Measurements from ENCODE around the gene SRCIN1.

The SRCIN1 gene

GRCh38 chr17:38564254-38564837 is 41.4 kb downstream of the SRCIN1 start:
- H3K4me2 ChIP-seq (ENCODE audit: low read length): no peak overlapping the region
- no peak overlapping the region for H3K9ac ChIP-seq
- no peaks in the 10 kb centered on the region for H3K79me2 ChIP-seq
- H3K4me1 ChIP-seq: peaks cover 7% of the 10 kb centered on the region
- H3K4me3 ChIP-seq (ENCODE audit: low read depth, low read length): no peak overlapping the region
- H3K27ac ChIP-seq: no peak overlapping the region
- no peaks in the 10 kb centered on the region for H3K9me3 ChIP-seq (ENCODE audit: control insufficient read depth, low read length)
- TF ChIP-seq CTCF (IDR thresholded peaks at IDR 0.05): no peak
- H3K27me3 ChIP-seq (ENCODE audit: control insufficient read depth, insufficient read depth, low read length): no peaks in the 10 kb centered on the region
- H3K36me3 ChIP-seq (ENCODE audit: control insufficient read depth, insufficient read depth, low read length): no peaks in the 10 kb centered on the region
- H2AFZ ChIP-seq: no peak overlapping the region

- Histone ChIP-seq H3K4me3 (ENCODE audit: low read depth, low read length) (no peak overlapping the region), H3K27ac (no peak overlapping the region), H3K4me1 (peaks cover 14% of the 10 kb centered on the region), H3K27me3 (ENCODE audit: control insufficient read depth, insufficient read depth, low read length) (no peaks in the 10 kb centered on the region), H3K9ac (no peak overlapping the region), H3K36me3 (ENCODE audit: control insufficient read depth, insufficient read depth, low read length) (no peaks in the 10 kb centered on the region), H3K79me2 (no peaks in the 10 kb centered on the region), H3K9me3 (ENCODE audit: control insufficient read depth, low read length) (no peaks in the 10 kb centered on the region), H2AFZ (no peak overlapping the region), H3K4me2 (ENCODE audit: low read length) (no peak overlapping the region)
- TF ChIP-seq CTCF (IDR thresholded peaks at IDR 0.05): no peak
These were observed 42.1 kb downstream of the SRCIN1 start for GRCh38 chr17:38563362-38564253.

- H3K9ac ChIP-seq: no peak overlapping the region
- no peak overlapping the region for H3K4me3 ChIP-seq (ENCODE audit: low read depth, low read length)
- H3K79me2 ChIP-seq: no peaks in the 10 kb centered on the region
- no peak for TF ChIP-seq CTCF (IDR thresholded peaks at IDR 0.05)
- H3K27me3 ChIP-seq (ENCODE audit: control insufficient read depth, insufficient read depth, low read length): no peaks in the 10 kb centered on the region
- no peaks in the 10 kb centered on the region for H3K36me3 ChIP-seq (ENCODE audit: control insufficient read depth, insufficient read depth, low read length)
- H3K9me3 ChIP-seq (ENCODE audit: control insufficient read depth, low read length): no peaks in the 10 kb centered on the region
- no peak overlapping the region for H3K27ac ChIP-seq
- H2AFZ ChIP-seq: no peak overlapping the region
- peaks cover 15% of the 10 kb centered on the region for H3K4me1 ChIP-seq
- no peak overlapping the region for H3K4me2 ChIP-seq (ENCODE audit: low read length)
These were observed 42.8 kb downstream of the SRCIN1 start for GRCh38 chr17:38562903-38563302.

- Histone ChIP-seq H3K4me3 (ENCODE audit: low read depth, low read length) (no peak overlapping the region), H3K36me3 (ENCODE audit: control insufficient read depth, insufficient read depth, low read length) (no peaks in the 10 kb centered on the region), H3K9me3 (ENCODE audit: control insufficient read depth, low read length) (no peaks in the 10 kb centered on the region), H3K27ac (no peak overlapping the region), H3K9ac (no peak overlapping the region), H3K27me3 (ENCODE audit: control insufficient read depth, insufficient read depth, low read length) (no peaks in the 10 kb centered on the region), H2AFZ (no peak overlapping the region), H3K4me1 (peaks cover 23% of the 10 kb centered on the region), H3K79me2 (no peaks in the 10 kb centered on the region), H3K4me2 (ENCODE audit: low read length) (no peak overlapping the region)
- no peak for TF ChIP-seq CTCF (IDR thresholded peaks at IDR 0.05)
These were observed 43.6 kb downstream of the SRCIN1 start for GRCh38 chr17:38562215-38562569.
